ENCODE data around the gene YTHDF1.
A peak's percentile ranks its signal among the peaks of the same experiment; 100 is the strongest.

Gene YTHDF1

GRCh38 chr20:63150391-63150898 lies 65.5 kb downstream of the YTHDF1 start:
- intact Hi-C loops (cut with DNase I): no loop called here

GRCh38 chr20:63149531-63150192 lies 66.3 kb downstream of the YTHDF1 start:
- intact Hi-C loops (cut with DNase I): no loop called here
- DNase-seq: peak in 5 of 10 donors; percentile 24 to 89 (median 71)

More at GRCh38 chr20:63150391-63150898, 65.5 kb downstream of the YTHDF1 start:
- peak in 5 of 10 donors; percentile 2 to 83 (median 28) for DNase-seq

GRCh38 chr20:63148696-63149095 lies 67.2 kb downstream of the YTHDF1 start:
- intact Hi-C loops (cut with DNase I): no loop called here

GRCh38 chr20:63147532-63147931 lies 68.4 kb downstream of the YTHDF1 start:
- intact Hi-C loops (cut with DNase I): no loop called here
- no peak for DNase-seq

More at GRCh38 chr20:63148696-63149095, 67.2 kb downstream of the YTHDF1 start:
- DNase-seq: peak in 4 of 10 donors; percentile 15 to 71 (median 50)

Measured in posterior cingulate gyrus (tissue), 11 donors.